ENCODE measurements around the gene THBD. TPM values are rescaled to one million over a fixed set of nuclear protein-coding genes. Genes with fewer than 3 reads are reported as not detected.

The THBD gene
- total RNA-seq, 4 donors from 2014 or later, result 40.6 to 205 (median 113) TPM

GRCh38 chr20:23011008-23011721 lies 38.3 kb downstream of the THBD start:
- TF ChIP-seq CTCF (IDR thresholded peaks at IDR 0.05), result no peak
- no peak for DNase-seq (ENCODE audit: low spot score)
- ATAC-seq (ENCODE audit: low FRiP score), result no peak

GRCh38 chr20:23010096-23010495 lies 39.4 kb downstream of the THBD start:
- ATAC-seq (ENCODE audit: low FRiP score), result no peak
- DNase-seq (ENCODE audit: low spot score), result no peak
- no peak for TF ChIP-seq CTCF (IDR thresholded peaks at IDR 0.05)

GRCh38 chr20:23009636-23010035 lies 39.8 kb downstream of the THBD start:
- ATAC-seq (ENCODE audit: low FRiP score) (no peak), DNase-seq (ENCODE audit: low spot score) (no peak)

GRCh38 chr20:23008667-23009066 lies 40.8 kb downstream of the THBD start:
- no peak for TF ChIP-seq CTCF (IDR thresholded peaks at IDR 0.05)

More at GRCh38 chr20:23009636-23010035, 39.8 kb downstream of the THBD start:
- TF ChIP-seq CTCF (IDR thresholded peaks at IDR 0.05), result no peak

GRCh38 chr20:23007886-23008655 lies 41.4 kb downstream of the THBD start:
- no peak for TF ChIP-seq CTCF (IDR thresholded peaks at IDR 0.05)

More at GRCh38 chr20:23008667-23009066, 40.8 kb downstream of the THBD start:
- ATAC-seq (ENCODE audit: low FRiP score) (no peak), DNase-seq (ENCODE audit: low spot score) (no peak)

GRCh38 chr20:23007462-23007861 lies 42.0 kb downstream of the THBD start:
- ATAC-seq (ENCODE audit: low FRiP score) (no peak), DNase-seq (ENCODE audit: low spot score) (no peak)
- no peak for TF ChIP-seq CTCF (IDR thresholded peaks at IDR 0.05)

More at GRCh38 chr20:23007886-23008655, 41.4 kb downstream of the THBD start:
- no peak for DNase-seq (ENCODE audit: low spot score)
- no peak for ATAC-seq (ENCODE audit: low FRiP score)

Measured in omental fat pad (tissue), 4 donors.